Sigmoid colon (tissue), 4 donors: ENCODE results near the gene RAX2.

Experiments used
- CTCF ChIP-seq, 4 experiments: fragments of 450-650 bp in 3 of 4; fragments of 200-600 bp in 1 of 4; IDR thresholded peaks; one replicate each; pipeline ENCODE4 v1.5.1; 2016 to 2019; ENCODE audit warnings: antibody characterized with exemption in 4 of 4, mild to moderate bottlenecking in 3 of 4, moderate library complexity in 2 of 4
- EP300 ChIP-seq, 4 donors: sonication (generic); formaldehyde crosslinking; IDR thresholded peaks; one replicate each; pipeline ENCODE4 v1.6.1; 2017; ENCODE audit warnings: antibody characterized with exemption in 4 of 4
- POLR2A ChIP-seq, 2 donors: fragments of 450-650 bp; IDR thresholded peaks; one replicate each; pipeline ENCODE4 v1.6.1; 2016; ENCODE audit warnings: antibody characterized with exemption in 2 of 2, mild to moderate bottlenecking in 2 of 2, moderate library complexity in 2 of 2
- POLR2AphosphoS5 ChIP-seq, 4 donors: sonication (generic); formaldehyde crosslinking; IDR thresholded peaks; one replicate each; pipeline ENCODE4 v1.6.1; 2017; ENCODE audit warnings: antibody characterized with exemption in 4 of 4

DNA sequence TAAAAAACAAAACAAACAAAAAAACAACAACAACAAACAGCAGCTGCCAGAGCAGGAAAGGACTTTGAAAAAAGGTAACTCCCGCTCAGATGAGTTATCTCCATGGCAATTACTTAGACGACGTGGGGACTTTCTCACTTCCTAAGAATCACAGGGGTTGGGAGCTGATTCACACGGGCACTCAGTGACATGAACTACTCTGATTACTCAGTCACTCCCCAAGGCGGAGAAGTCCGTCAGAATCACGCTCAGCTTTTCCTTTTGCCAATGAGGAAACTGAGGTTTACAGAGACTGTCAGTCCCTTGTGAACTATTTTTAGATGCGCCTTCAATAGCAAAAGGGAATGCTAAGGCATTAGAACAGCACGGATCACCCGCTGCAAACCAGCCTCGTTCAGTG, 46.4 kb upstream of the RAX2 start:
- TF ChIP-seq CTCF (IDR thresholded peaks at IDR 0.05) (no peak), POLR2A (IDR thresholded peaks at IDR 0.05) (no peak), POLR2AphosphoS5 (IDR thresholded peaks at IDR 0.05) (no peak), EP300 (IDR thresholded peaks at IDR 0.05) (no peak)
